Measurements from ENCODE around the gene DOLPP1.

GRCh38 chr9:129097671-129098306 is 16.9 kb downstream of the DOLPP1 start:
- TF ChIP-seq CTCF (IDR thresholded peaks at IDR 0.05) (no peak), TCF7L2 (IDR thresholded peaks at IDR 0.05; ENCODE audit: low read depth, low read length) (no peak), POLR2AphosphoS5 (IDR thresholded peaks at IDR 0.05; ENCODE audit: low read depth, low read length) (no peak), REST (IDR thresholded peaks at IDR 0.05; ENCODE audit: insufficient read depth in 1 of 2, low read depth in 2 of 2, low read length in 1 of 2) (no peak)

All from Panc1 (cell line).